ENCODE results near the gene DHCR24. TPM values are rescaled to one million over a fixed set of nuclear protein-coding genes. Genes with fewer than 3 reads are reported as not detected.

Gene DHCR24
- polyA plus RNA-seq, 2 of the 4 experiments (the other 2 are of a cell fraction): 29.9 to 33.3 TPM

DNA sequence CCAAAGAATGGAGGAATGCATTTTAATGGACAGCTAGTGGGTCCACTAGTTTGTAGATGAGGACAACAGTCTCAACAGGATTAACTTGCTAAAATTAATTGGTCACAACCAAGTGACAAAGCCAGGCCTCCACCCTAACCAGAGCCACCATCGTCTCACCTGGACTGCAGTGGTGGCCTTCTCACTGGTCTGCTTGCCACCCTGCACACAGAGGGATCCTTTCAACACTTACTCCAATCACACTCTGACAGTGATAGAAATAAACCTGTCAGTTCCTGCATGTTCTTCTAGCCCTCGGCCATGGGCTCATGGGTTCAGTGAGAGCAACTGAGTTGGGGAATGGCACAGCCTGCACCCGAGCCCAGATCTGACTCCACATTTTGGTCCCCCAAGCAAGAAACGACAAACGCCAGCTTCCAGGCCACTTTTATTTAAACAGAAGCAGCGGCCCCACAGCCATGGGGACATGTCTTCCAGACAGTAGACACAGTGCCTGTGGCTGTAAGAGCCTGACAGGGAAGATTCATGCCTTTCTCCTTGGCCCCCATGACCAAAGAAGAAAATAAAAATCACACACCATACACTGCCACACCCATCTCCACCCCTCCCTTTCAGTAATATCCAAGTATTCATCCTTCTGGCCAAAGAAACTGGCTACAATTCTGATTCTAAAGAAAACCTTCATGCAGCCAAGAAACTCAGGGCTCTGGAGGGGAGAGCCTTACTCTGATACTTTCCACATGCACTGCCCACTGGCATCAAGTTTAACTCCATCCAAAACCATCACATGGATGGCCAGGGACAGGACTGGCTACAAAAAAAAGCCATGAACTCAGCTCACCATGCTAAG lies 37.6 kb downstream of the DHCR24 start:
- POLR2A ChIA-PET: no interaction called here
- Histone ChIP-seq H3K4me2 (peak overlapping the region; percentile 25; the same call in 2 of the 3 replicates), H3K4me3 (no peak overlapping the region), H3K4me1 (peaks cover 15% of the 10 kb centered on the region), H3K9me3 (no peaks in the 10 kb centered on the region), H3K27ac (0 out of 6 replicates have a peak overlapping the region, but pooled peaks of 1 of the 2 experiments have one; percentile 31)
- TF ChIP-seq BHLHE40 (IDR thresholded peaks at IDR 0.05; ENCODE audit: low read depth, low read length): no peak
- no peak for TF ChIP-seq SREBF2 (IDR thresholded peaks at IDR 0.05)
- DNase-seq (ENCODE audit: low read depth in 1 of 2, low spot score in 1 of 2) (no peak), FAIRE-seq (no peak), ATAC-seq (no peak)
- 97% methylated on average over 6 of the region's 6 CpGs for WGBS (ENCODE audit: missing lambda C conversion rate)
- CTCF ChIA-PET: interaction anchor here (1.4 kb wide), 1 partner anchor 9 kb away, joined by 3 read pairs; no protein-coding TSS in a partner anchor

GRCh38 chr1:54848134-54848948 lies 38.7 kb downstream of the DHCR24 start:
- Histone ChIP-seq H3K27ac (no peak overlapping the region), H3K4me3 (no peak overlapping the region), H3K4me2 (no peak overlapping the region), H3K4me1 (peaks cover 15% of the 10 kb centered on the region), H3K9me3 (no peaks in the 10 kb centered on the region)
- CTCF ChIA-PET: interaction anchor here (1.4 kb wide), 1 partner anchor 10 kb away, joined by 3 read pairs; no protein-coding TSS in a partner anchor
- DNase-seq (ENCODE audit: low read depth in 1 of 2, low spot score in 1 of 2) (no peak), FAIRE-seq (no peak), ATAC-seq (no peak)
- POLR2A ChIA-PET: no interaction called here
- TF ChIP-seq JUN (IDR thresholded peaks at IDR 0.05): no peak
- TF ChIP-seq, protein P1, sequence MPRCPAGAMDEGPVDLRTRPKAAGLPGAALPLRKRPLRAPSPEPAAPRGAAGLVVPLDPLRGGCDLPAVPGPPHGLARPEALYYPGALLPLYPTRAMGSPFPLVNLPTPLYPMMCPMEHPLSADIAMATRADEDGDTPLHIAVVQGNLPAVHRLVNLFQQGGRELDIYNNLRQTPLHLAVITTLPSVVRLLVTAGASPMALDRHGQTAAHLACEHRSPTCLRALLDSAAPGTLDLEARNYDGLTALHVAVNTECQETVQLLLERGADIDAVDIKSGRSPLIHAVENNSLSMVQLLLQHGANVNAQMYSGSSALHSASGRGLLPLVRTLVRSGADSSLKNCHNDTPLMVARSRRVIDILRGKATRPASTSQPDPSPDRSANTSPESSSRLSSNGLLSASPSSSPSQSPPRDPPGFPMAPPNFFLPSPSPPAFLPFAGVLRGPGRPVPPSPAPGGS (IDR thresholded peaks at IDR 0.05): no peak
- TF ChIP-seq ATOH8 (CRISPR knock-in tag; IDR thresholded peaks at IDR 0.05; ENCODE audit: low read depth): no peak
- no peak for TF ChIP-seq CBX8 (IDR thresholded peaks at IDR 0.05)
- TF ChIP-seq MAZ (IDR thresholded peaks at IDR 0.05; ENCODE audit: borderline replicate concordance, low read depth, low read length): no peak
- no peak for TF ChIP-seq HOXB5 (CRISPR knock-in tag; IDR thresholded peaks at IDR 0.05)
- TF ChIP-seq JUNB (IDR thresholded peaks at IDR 0.05): no peak
- TF ChIP-seq RNF2 (IDR thresholded peaks at IDR 0.05; ENCODE audit: borderline replicate concordance, low read depth): no peak
- no peak for TF ChIP-seq SREBF2 (IDR thresholded peaks at IDR 0.05)
- TF ChIP-seq EP300 (IDR thresholded peaks at IDR 0.05): no peak
- TF ChIP-seq RARB (CRISPR knock-in tag; IDR thresholded peaks at IDR 0.05): no peak
- TF ChIP-seq, protein P2, sequence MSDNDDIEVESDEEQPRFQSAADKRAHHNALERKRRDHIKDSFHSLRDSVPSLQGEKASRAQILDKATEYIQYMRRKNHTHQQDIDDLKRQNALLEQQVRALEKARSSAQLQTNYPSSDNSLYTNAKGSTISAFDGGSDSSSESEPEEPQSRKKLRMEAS (IDR thresholded peaks at IDR 0.05): no peak
- no peak for TF ChIP-seq TP53 (CRISPR knock-in tag; IDR thresholded peaks at IDR 0.05)
- no peak for TF ChIP-seq USF2 (IDR thresholded peaks at IDR 0.05)
- no peak for TF ChIP-seq E2F6 (IDR thresholded peaks at IDR 0.05; ENCODE audit: borderline replicate concordance, low read depth)
- TF ChIP-seq RAD21 (conservative IDR thresholded peaks at IDR 0.05 in 1 of 2, IDR thresholded peaks at IDR 0.05 in 1 of 2): no peak
- no peak for TF ChIP-seq ZFP36 (IDR thresholded peaks at IDR 0.05; ENCODE audit: borderline replicate concordance, partially characterized antibody)
- TF ChIP-seq EHMT2 (IDR thresholded peaks at IDR 0.05; ENCODE audit: low read depth): no peak
- WGBS (ENCODE audit: missing lambda C conversion rate): 90% methylated on average over 6 of the region's 7 CpGs

Data from A549 (cell line).